Effector memory CD8-positive, alpha-beta T cell (primary cell): ENCODE results near the gene LSM12.
"Not testable (repeated sequence)": the region's sequence is repeated elsewhere in the genome, so short reads cannot be mapped to it uniquely, and the experiment has no call there.

Experiments
- ATAC-seq: fragments of 150-1000 bp; cut with Tn5 transposase; replicated peaks from 2 replicates; pipeline ENCODE4 v1.10.0; 2021; ENCODE audit warnings: mild to moderate bottlenecking, moderate library complexity
- DNase-seq, 3 experiments: peaks; one replicate each; pipeline ENCODE4 v3.0.0; 2021
- H3K27ac Mint-ChIP-seq, 2 donors: one replicate each; pipeline ENCODE4 v1.8.0; 2022; ENCODE audit warnings: mild to moderate bottlenecking in 2 of 2, mixed read lengths in 2 of 2, moderate library complexity in 2 of 2
- H3K27me3 Mint-ChIP-seq, 2 donors: one replicate each; pipeline ENCODE4 v1.8.0; 2022; ENCODE audit warnings: mixed read lengths in 2 of 2
- H3K36me3 Mint-ChIP-seq: one replicate; pipeline ENCODE4 v1.8.0; 2022; ENCODE audit warnings: mild to moderate bottlenecking, moderate library complexity, mixed read lengths; ENCODE audit not compliant: insufficient read depth
- H3K4me1 Mint-ChIP-seq, 2 donors: one replicate each; pipeline ENCODE4 v1.8.0; 2022; ENCODE audit warnings: low read depth in 2 of 2, mixed read lengths in 2 of 2
- H3K4me3 Mint-ChIP-seq, 2 donors: one replicate each; pipeline ENCODE4 v1.8.0; 2022; ENCODE audit warnings: mild to moderate bottlenecking in 2 of 2, mixed read lengths in 2 of 2, moderate library complexity in 2 of 2
- H3K9me3 Mint-ChIP-seq, 2 donors: one replicate each; pipeline ENCODE4 v1.8.0; 2022; ENCODE audit warnings: mixed read lengths in 2 of 2

LSM12 gene

GRCh38 chr17:44000871-44001460 lies 65.5 kb downstream of the LSM12 start:
- Mint-ChIP-seq H3K27me3 (peaks cover 9 to 17% of the 10 kb centered on the region in 2 donors), H3K27ac (no peak overlapping the region), H3K4me1 (peaks cover 2 to 5% of the 10 kb centered on the region in 2 donors), H3K36me3 (peaks cover 5% of the 10 kb centered on the region), H3K4me3 (no peak overlapping the region), H3K9me3 (no peaks in the 10 kb centered on the region)
- no peak for ATAC-seq
- no peak for DNase-seq

GRCh38 chr17:44000141-44000860 lies 66.2 kb downstream of the LSM12 start:
- no peaks in the 10 kb centered on the region for H3K9me3 Mint-ChIP-seq
- peaks cover 0 to 3% of the 10 kb centered on the region in 2 donors for H3K4me1 Mint-ChIP-seq
- H3K36me3 Mint-ChIP-seq, result peaks cover 4% of the 10 kb centered on the region
- no peak overlapping the region for H3K27ac Mint-ChIP-seq
- H3K27me3 Mint-ChIP-seq, result peaks cover 12 to 17% of the 10 kb centered on the region in 2 donors
- ATAC-seq, result no peak
- no peak overlapping the region for H3K4me3 Mint-ChIP-seq
- DNase-seq, result no peak

GRCh38 chr17:43999024-43999423 lies 67.4 kb downstream of the LSM12 start:
- peaks cover 0 to 4% of the 10 kb centered on the region in 2 donors for H3K4me1 Mint-ChIP-seq
- H3K27ac Mint-ChIP-seq, result no peak overlapping the region
- ATAC-seq, result no peak
- H3K9me3 Mint-ChIP-seq, result no peaks in the 10 kb centered on the region
- peaks cover 12 to 23% of the 10 kb centered on the region in 2 donors for H3K27me3 Mint-ChIP-seq
- peaks cover 4% of the 10 kb centered on the region for H3K36me3 Mint-ChIP-seq
- no peak for DNase-seq
- no peak overlapping the region for H3K4me3 Mint-ChIP-seq

GRCh38 chr17:43998552-43998951 lies 67.9 kb downstream of the LSM12 start:
- no peaks in the 10 kb centered on the region for H3K9me3 Mint-ChIP-seq
- H3K27ac Mint-ChIP-seq, result no peak overlapping the region
- H3K27me3 Mint-ChIP-seq, result peaks cover 12 to 27% of the 10 kb centered on the region in 2 donors
- no peak overlapping the region for H3K4me3 Mint-ChIP-seq
- H3K36me3 Mint-ChIP-seq, result peaks cover 3% of the 10 kb centered on the region
- ATAC-seq, result no peak
- peaks cover 0 to 4% of the 10 kb centered on the region in 2 donors for H3K4me1 Mint-ChIP-seq
- no peak for DNase-seq

GRCh38 chr17:43997180-43997579 lies 69.3 kb downstream of the LSM12 start:
- ATAC-seq, H3K27ac Mint-ChIP-seq, DNase-seq, H3K9me3 Mint-ChIP-seq, H3K36me3 Mint-ChIP-seq, H3K4me3 Mint-ChIP-seq, H3K4me1 Mint-ChIP-seq: not testable (repeated sequence)
- H3K27me3 Mint-ChIP-seq, result peaks cover 12 to 27% of the 10 kb centered on the region in 2 donors

GRCh38 chr17:43995150-43995471 lies 71.4 kb downstream of the LSM12 start:
- no peak overlapping the region for H3K27ac Mint-ChIP-seq
- ATAC-seq, result no peak
- peaks cover 0 to 4% of the 10 kb centered on the region in 2 donors for H3K4me1 Mint-ChIP-seq
- no peaks in the 10 kb centered on the region for H3K9me3 Mint-ChIP-seq
- no peaks in the 10 kb centered on the region for H3K36me3 Mint-ChIP-seq
- DNase-seq, result no peak
- H3K4me3 Mint-ChIP-seq, result no peak overlapping the region
- peaks cover 18 to 27% of the 10 kb centered on the region in 2 donors for H3K27me3 Mint-ChIP-seq

GRCh38 chr17:43994272-43995149 lies 72.0 kb downstream of the LSM12 start:
- peak; percentile 61 to 65 (median 63) for DNase-seq
- no peaks in the 10 kb centered on the region for H3K9me3 Mint-ChIP-seq
- H3K4me1 Mint-ChIP-seq, result peaks cover 0 to 4% of the 10 kb centered on the region in 2 donors
- peaks cover 18 to 25% of the 10 kb centered on the region in 2 donors for H3K27me3 Mint-ChIP-seq
- H3K36me3 Mint-ChIP-seq, result no peaks in the 10 kb centered on the region
- no peak overlapping the region for H3K4me3 Mint-ChIP-seq
- peak; percentile 94 for ATAC-seq
- H3K27ac Mint-ChIP-seq, result no peak overlapping the region

GRCh38 chr17:43992641-43993040 lies 73.8 kb downstream of the LSM12 start:
- Mint-ChIP-seq H3K4me3 (no peak overlapping the region), H3K4me1 (peaks cover 0 to 4% of the 10 kb centered on the region in 2 donors), H3K9me3 (no peaks in the 10 kb centered on the region), H3K36me3 (no peaks in the 10 kb centered on the region), H3K27me3 (peaks cover 21 to 25% of the 10 kb centered on the region in 2 donors), H3K27ac (no peak overlapping the region)
- no peak for DNase-seq
- no peak for ATAC-seq

- DNase-seq (no peak), ATAC-seq (no peak)
- Mint-ChIP-seq H3K9me3 (no peaks in the 10 kb centered on the region), H3K27ac (no peak overlapping the region), H3K4me3 (no peak overlapping the region), H3K4me1 (peaks cover 0 to 3% of the 10 kb centered on the region in 2 donors), H3K36me3 (no peaks in the 10 kb centered on the region), H3K27me3 (peaks cover 32 to 48% of the 10 kb centered on the region in 2 donors)
Observed at GRCh38 chr17:43988301-43988700, 78.2 kb downstream of the LSM12 start.

GRCh38 chr17:43987131-43988021 lies 79.1 kb downstream of the LSM12 start:
- ATAC-seq (no peak), DNase-seq (no peak)
- Mint-ChIP-seq H3K27me3 (peaks cover 41 to 57% of the 10 kb centered on the region in 2 donors), H3K4me1 (peaks cover 0 to 3% of the 10 kb centered on the region in 2 donors), H3K9me3 (no peaks in the 10 kb centered on the region), H3K27ac (no peak overlapping the region), H3K36me3 (no peaks in the 10 kb centered on the region), H3K4me3 (no peak overlapping the region)

- H3K9me3 Mint-ChIP-seq, result no peaks in the 10 kb centered on the region
- H3K4me1 Mint-ChIP-seq, result peaks cover 0 to 3% of the 10 kb centered on the region in 2 donors
- H3K4me3 Mint-ChIP-seq, result no peak overlapping the region
- no peak overlapping the region for H3K27ac Mint-ChIP-seq
- DNase-seq (no peak), ATAC-seq (no peak)
- no peaks in the 10 kb centered on the region for H3K36me3 Mint-ChIP-seq
- H3K27me3 Mint-ChIP-seq, result peaks cover 47 to 67% of the 10 kb centered on the region in 2 donors
Observed at GRCh38 chr17:43986225-43986981, 80.1 kb downstream of the LSM12 start.

GRCh38 chr17:43984521-43984920 lies 82.0 kb downstream of the LSM12 start:
- ATAC-seq, result no peak
- no peak overlapping the region for H3K27ac Mint-ChIP-seq
- peaks cover 54 to 85% of the 10 kb centered on the region in 2 donors for H3K27me3 Mint-ChIP-seq
- peaks cover 0 to 3% of the 10 kb centered on the region in 2 donors for H3K4me1 Mint-ChIP-seq
- H3K4me3 Mint-ChIP-seq, result peak overlapping the region in 1 of 2 donors; percentile 54
- no peaks in the 10 kb centered on the region for H3K9me3 Mint-ChIP-seq
- peaks cover 4% of the 10 kb centered on the region for H3K36me3 Mint-ChIP-seq
- no peak for DNase-seq
